ENCODE measurements around the gene ILDR1. TPM values are rescaled to one million over a fixed set of nuclear protein-coding genes. Genes with fewer than 3 reads are reported as not detected.

ILDR1 gene
- total RNA-seq, 3 donors from 2014 or later (not counting 1 experiment from before 2014, with no cell fraction given): 0.28 TPM; not detected in 2

DNA sequence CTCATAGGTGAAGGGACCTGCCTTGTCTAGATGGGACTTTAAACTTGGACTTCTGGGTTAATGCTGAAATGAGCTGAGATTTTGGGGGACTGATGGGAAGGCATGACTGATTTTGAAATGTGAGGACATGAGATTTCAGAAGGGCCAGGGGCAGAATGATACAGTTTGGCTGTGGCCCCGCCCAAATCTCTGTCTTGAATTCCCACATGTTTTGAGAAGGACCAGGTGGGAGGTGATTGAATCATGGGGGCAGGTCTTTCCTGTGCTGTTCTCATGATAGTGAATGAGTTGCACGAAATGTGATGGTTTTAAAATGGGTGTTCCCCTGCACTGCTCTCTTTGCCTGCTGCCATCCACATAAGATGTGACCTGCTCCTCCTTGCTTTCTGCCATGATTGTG, 42.8 kb downstream of the ILDR1 start:
- Mint-ChIP-seq H3K4me1 (no peaks in the 10 kb centered on the region), H3K9me3 (peaks cover 0 to 9% of the 10 kb centered on the region in 2 donors), H3K36me3 (peaks cover 9% of the 10 kb centered on the region), H3K27me3 (ENCODE audit: low read depth in 2 of 2) (peaks cover 6% of the 10 kb centered on the region in 2 donors), H3K27ac (no peak overlapping the region), H3K4me3 (no peak overlapping the region)
- no peaks in the 10 kb centered on the region for H3K36me3 ChIP-seq (ENCODE audit: control insufficient read depth, insufficient read depth, low read length)
- H3K9me3 ChIP-seq (ENCODE audit: control insufficient read depth, insufficient read depth, low read length): no peaks in the 10 kb centered on the region
- H3K27ac ChIP-seq (ENCODE audit: low read length): no peak overlapping the region
- H3K4me3 ChIP-seq (ENCODE audit: low read length): no peak overlapping the region
- H3K4me1 ChIP-seq (ENCODE audit: control insufficient read depth, insufficient read depth, low read length): no peaks in the 10 kb centered on the region
- WGBS (ENCODE audit: insufficient coverage): 83% methylated on average over 2 of the region's 2 CpGs
- TF ChIP-seq CTCF (IDR thresholded peaks at IDR 0.05): no peak
- DNase-seq (no peak), ATAC-seq (no peak)
- H3K27me3 ChIP-seq (ENCODE audit: control insufficient read depth, insufficient read depth, low read length): peaks cover 4% of the 10 kb centered on the region
- intact Hi-C loops (cut with micrococcal nuclease): no loop called here

DNA sequence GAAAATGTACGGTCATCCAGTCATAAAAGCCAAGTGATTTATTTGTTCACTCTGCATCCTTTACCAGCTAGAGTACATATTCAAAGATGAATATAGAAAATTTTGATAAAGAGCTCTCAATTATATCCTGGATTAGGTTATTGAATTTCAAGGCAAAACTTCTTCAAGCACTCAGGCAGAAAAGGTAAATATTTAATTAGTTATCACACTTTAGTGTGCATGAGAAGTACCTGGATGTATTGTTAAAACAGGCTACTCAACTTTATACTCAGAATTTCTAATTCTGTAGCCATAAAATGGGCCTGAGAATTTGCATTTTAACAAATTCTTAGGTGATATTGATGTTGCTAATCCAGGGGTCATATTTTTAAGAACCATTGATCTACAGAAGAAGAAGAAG, 45.3 kb downstream of the ILDR1 start:
- no peak for TF ChIP-seq CTCF (IDR thresholded peaks at IDR 0.05)
- WGBS (ENCODE audit: insufficient coverage): no CpG with 5 or more reads among the region's 1 CpG
- intact Hi-C loops (cut with micrococcal nuclease): no loop called here
- Mint-ChIP-seq H3K27ac (no peak overlapping the region), H3K27me3 (ENCODE audit: low read depth in 2 of 2) (peaks cover 0 to 4% of the 10 kb centered on the region in 2 donors), H3K9me3 (peaks cover 0 to 2% of the 10 kb centered on the region in 2 donors), H3K4me3 (no peak overlapping the region), H3K36me3 (no peaks in the 10 kb centered on the region), H3K4me1 (no peaks in the 10 kb centered on the region)
- ATAC-seq (no peak), DNase-seq (no peak)
- Histone ChIP-seq H3K27ac (ENCODE audit: low read length) (no peak overlapping the region), H3K4me3 (ENCODE audit: low read length) (no peak overlapping the region), H3K4me1 (ENCODE audit: control insufficient read depth, insufficient read depth, low read length) (no peaks in the 10 kb centered on the region), H3K9me3 (ENCODE audit: control insufficient read depth, insufficient read depth, low read length) (no peaks in the 10 kb centered on the region), H3K27me3 (ENCODE audit: control insufficient read depth, insufficient read depth, low read length) (no peaks in the 10 kb centered on the region), H3K36me3 (ENCODE audit: control insufficient read depth, insufficient read depth, low read length) (no peaks in the 10 kb centered on the region)

- Mint-ChIP-seq H3K27ac (no peak overlapping the region), H3K4me1 (no peaks in the 10 kb centered on the region), H3K27me3 (ENCODE audit: low read depth in 2 of 2) (peaks cover 0 to 4% of the 10 kb centered on the region in 2 donors), H3K36me3 (no peaks in the 10 kb centered on the region), H3K4me3 (no peak overlapping the region), H3K9me3 (peaks cover 0 to 2% of the 10 kb centered on the region in 2 donors)
- H3K9me3 ChIP-seq (ENCODE audit: control insufficient read depth, insufficient read depth, low read length): no peaks in the 10 kb centered on the region
- H3K27me3 ChIP-seq (ENCODE audit: control insufficient read depth, insufficient read depth, low read length): no peaks in the 10 kb centered on the region
- no peaks in the 10 kb centered on the region for H3K4me1 ChIP-seq (ENCODE audit: control insufficient read depth, insufficient read depth, low read length)
- no peak overlapping the region for H3K27ac ChIP-seq (ENCODE audit: low read length)
- ATAC-seq (no peak), DNase-seq (no peak)
- H3K4me3 ChIP-seq (ENCODE audit: low read length): no peak overlapping the region
- no peak for TF ChIP-seq CTCF (IDR thresholded peaks at IDR 0.05)
- 100% methylated on average over 1 of the region's 1 CpG for WGBS (ENCODE audit: insufficient coverage)
- intact Hi-C loops (cut with micrococcal nuclease): no loop called here
- H3K36me3 ChIP-seq (ENCODE audit: control insufficient read depth, insufficient read depth, low read length): no peaks in the 10 kb centered on the region
Observed at GRCh38 chr3:121975702-121976302, 46.2 kb downstream of the ILDR1 start.

- Histone ChIP-seq H3K27ac (ENCODE audit: low read length) (no peak overlapping the region), H3K4me3 (ENCODE audit: low read length) (no peak overlapping the region), H3K36me3 (ENCODE audit: control insufficient read depth, insufficient read depth, low read length) (no peaks in the 10 kb centered on the region), H3K27me3 (ENCODE audit: control insufficient read depth, insufficient read depth, low read length) (no peaks in the 10 kb centered on the region), H3K4me1 (ENCODE audit: control insufficient read depth, insufficient read depth, low read length) (no peaks in the 10 kb centered on the region), H3K9me3 (ENCODE audit: control insufficient read depth, insufficient read depth, low read length) (no peaks in the 10 kb centered on the region)
- H3K9me3 Mint-ChIP-seq: peaks cover 0 to 2% of the 10 kb centered on the region in 2 donors
- H3K4me1 Mint-ChIP-seq: no peaks in the 10 kb centered on the region
- intact Hi-C loops (cut with micrococcal nuclease): no loop called here
- no peak overlapping the region for H3K4me3 Mint-ChIP-seq
- TF ChIP-seq CTCF (IDR thresholded peaks at IDR 0.05): no peak
- peaks cover 0 to 2% of the 10 kb centered on the region in 2 donors for H3K27me3 Mint-ChIP-seq (ENCODE audit: low read depth in 2 of 2)
- DNase-seq (no peak), ATAC-seq (no peak)
- H3K36me3 Mint-ChIP-seq: no peaks in the 10 kb centered on the region
- H3K27ac Mint-ChIP-seq: no peak overlapping the region
- 91% methylated on average over 2 of the region's 2 CpGs for WGBS (ENCODE audit: insufficient coverage)
Observed at GRCh38 chr3:121974601-121975111, 47.4 kb downstream of the ILDR1 start.
